ENCODE data around the gene SLC25A21. TPM values are rescaled to one million over a fixed set of nuclear protein-coding genes. Genes with fewer than 3 reads are reported as not detected.

SLC25A21 gene
- total RNA-seq, 1 experiment from 2014 or later = 7.1 TPM

GRCh38 chr14:36750244-36750643 lies 422.2 kb downstream of the SLC25A21 start:
- H3K27me3 Mint-ChIP-seq (ENCODE audit: low read depth) = peaks cover 2% of the 10 kb centered on the region; the same call in 1 of the 2 replicates
- no peaks in the 10 kb centered on the region for H4K20me1 ChIP-seq (ENCODE audit: control insufficient read depth, insufficient read depth, insufficient read length)
- H3K9me3 ChIP-seq (ENCODE audit: control insufficient read depth, low read depth, low read length) = no peaks in the 10 kb centered on the region
- H3K14ac ChIP-seq (ENCODE audit: insufficient read depth, low read length) = no peak overlapping the region
- no peaks in the 10 kb centered on the region for H3K23me2 ChIP-seq (ENCODE audit: insufficient read length, low read depth, low read length, poor library complexity, severe bottlenecking)
- no peak overlapping the region for H3T11ph ChIP-seq (ENCODE audit: low read length)
- H3K27ac Mint-ChIP-seq = no peak overlapping the region
- no peaks in the 10 kb centered on the region for H3K4me1 ChIP-seq (ENCODE audit: insufficient read depth, low read length)
- H3K56ac ChIP-seq (ENCODE audit: insufficient read length, low read depth, low read length) = no peak overlapping the region
- H2AK5ac ChIP-seq (ENCODE audit: insufficient read length, low read length) = no peak overlapping the region
- H3K9me3 Mint-ChIP-seq = peaks cover 14 to 16% of the 10 kb centered on the region in 2 experiments
- no peaks in the 10 kb centered on the region for H3K27me3 ChIP-seq (ENCODE audit: insufficient read depth, low read length)
- H4K91ac ChIP-seq (ENCODE audit: insufficient read length, low read depth, low read length) = no peak overlapping the region
- no peak for DNase-seq
- TF ChIP-seq CTCF (conservative IDR thresholded peaks at IDR 0.05) = no peak
- H3K4me1 Mint-ChIP-seq = no peaks in the 10 kb centered on the region; a peak in 1 of 4 replicates
- H3K79me1 ChIP-seq (ENCODE audit: insufficient read depth, low read depth, low read length, poor library complexity, severe bottlenecking) = no peaks in the 10 kb centered on the region
- no peak overlapping the region for H2BK12ac ChIP-seq (ENCODE audit: insufficient read length, low read depth, low read length)
- H2BK5ac ChIP-seq (ENCODE audit: insufficient read length, low read length) = no peak overlapping the region
- H2BK120ac ChIP-seq (ENCODE audit: low read depth, low read length, poor library complexity, severe bottlenecking) = no peak overlapping the region
- no peak overlapping the region for H3K4ac ChIP-seq (ENCODE audit: low read depth, low read length)
- H3K4me3 Mint-ChIP-seq = no peak overlapping the region
- no peak overlapping the region for H3K4me2 ChIP-seq (ENCODE audit: insufficient read depth, insufficient read length, low read length)
- H4K5ac ChIP-seq (ENCODE audit: insufficient read length, low read depth, low read length) = no peak overlapping the region
- no peak overlapping the region for H2BK15ac ChIP-seq (ENCODE audit: low read depth, low read length)
- H3K79me2 ChIP-seq (ENCODE audit: insufficient read depth, low read length) = no peaks in the 10 kb centered on the region
- no peak overlapping the region for H2BK20ac ChIP-seq (ENCODE audit: low read depth, low read length, poor library complexity, severe bottlenecking)
- H3K9ac ChIP-seq (ENCODE audit: extremely low read depth, insufficient read length, low read length) = no peak overlapping the region
- H2AFZ ChIP-seq (ENCODE audit: low read length) = no peak overlapping the region
- peaks cover 0 to 10% (median 2%) of the 10 kb centered on the region in 3 experiments; a peak in 4 of 7 replicates for H3K36me3 Mint-ChIP-seq (ENCODE audit: insufficient read depth in 1 of 3, low read depth in 3 of 3)
- no peak overlapping the region for H4K8ac ChIP-seq (replicated peaks; ENCODE audit: insufficient read length, low read depth, low read length)
- WGBS (ENCODE audit: extremely low coverage, insufficient read length, low lambda C conversion rate) = no CpG with 5 or more reads among the region's 1 CpG
- no peak overlapping the region for H3K27ac ChIP-seq (ENCODE audit: insufficient read length, low read depth, low read length)
- no peak overlapping the region for H3K23ac ChIP-seq (ENCODE audit: insufficient read length, low read depth, low read length)
- H3K18ac ChIP-seq (ENCODE audit: insufficient read length, low read depth, low read length) = no peak overlapping the region

Data from H9 (cell line).